Aorta (tissue), 5 donors: Measurements from ENCODE around the gene AGO1. TPM values are rescaled to one million over a fixed set of nuclear protein-coding genes. Genes with fewer than 3 reads are reported as not detected.

Experiments
- ATAC-seq: fragments of 200-7000 bp; cut with Tn5 transposase; one replicate; pipeline ENCODE4 v1.9.1; 2022; ENCODE audit warnings: moderate library complexity; ENCODE audit not compliant: low FRiP score
- DNase-seq, 2 donors: peaks; one replicate each; pipeline ENCODE4 v3.0.0-alpha.2; 2020
- H3K27ac ChIP-seq, 2 donors: one replicate each; pipeline ENCODE4 v1.5.1; 2013; ENCODE audit warnings: low read length in 2 of 2, mild to moderate bottlenecking in 2 of 2, moderate library complexity in 2 of 2, control low read depth in 1 of 2, inconsistent platforms in 1 of 2, low read depth in 1 of 2
- H3K27me3 ChIP-seq, 2 donors: one replicate each; pipeline ENCODE4 v1.6.1; 2013; ENCODE audit warnings: control low read depth in 1 of 2, low read length in 1 of 2, mild to moderate bottlenecking in 1 of 2, moderate library complexity in 1 of 2; ENCODE audit not compliant: insufficient read depth in 2 of 2, control insufficient read depth in 1 of 2
- H3K36me3 ChIP-seq, 2 donors: one replicate each; pipeline ENCODE4 v1.6.1; 2013; ENCODE audit warnings: control low read depth in 1 of 2, low read length in 1 of 2, mild to moderate bottlenecking in 1 of 2; ENCODE audit not compliant: insufficient read depth in 2 of 2, control insufficient read depth in 1 of 2
- H3K4me1 ChIP-seq, 2 donors: one replicate each; pipeline ENCODE4 v1.6.1; 2013; ENCODE audit warnings: low read length in 2 of 2, control low read depth in 1 of 2, mild to moderate bottlenecking in 1 of 2, moderate library complexity in 1 of 2; ENCODE audit not compliant: insufficient read depth in 2 of 2, control insufficient read depth in 1 of 2
- H3K4me3 ChIP-seq, 2 donors: one replicate each; pipeline ENCODE4 v1.5.1; 2013; ENCODE audit warnings: low read length in 2 of 2, control low read depth in 1 of 2, mild to moderate bottlenecking in 1 of 2
- H3K9me3 ChIP-seq: one replicate; pipeline ENCODE4 v1.6.1; 2013; ENCODE audit warnings: mild to moderate bottlenecking, low read length; ENCODE audit not compliant: control insufficient read depth
- WGBS, 2 donors: extraction: QIAGEN DNeasy Blood & Tissue Kit; methylation state at CpG; one replicate each; pipeline ENCODE4 v1.1.7; 2013; 5-methylcytosine and 5-hydroxymethylcytosine counted together
- intact Hi-C, 2 donors: fragments of 100-400 bp; cut with DNase I; formaldehyde crosslinking; loops; one replicate each; pipeline versions ENCODE4 v1.14.2 to v1.15.0; 2022
- long read RNA-seq, 2 donors: library from polyadenylated mRNA; unstranded; transcript quantifications; one replicate each; pipeline ENCODE4 v2.0.0, GENCODE V29; 2020 to 2021
- polyA plus RNA-seq, 2 donors: library from polyadenylated mRNA; stranded (reverse); fragments of 200-250 nt; gene quantifications; one replicate each; pipeline ENCODE4 v1.2.3, GENCODE V29; 2013
- total RNA-seq, 2 donors: library from RNA; stranded (reverse); fragmentation: NEBNext Ultra II Directional; extraction: Animal tissue kit (Norgen Biotek cat#: 25700); gene quantifications; one replicate each; pipeline ENCODE4 v1.2.1, GENCODE V29; 2021
- donor health status: healthy with polysubstance abuse.
- donor health status: Bipolar disorder and iron deficiency.
- donor health status: DM: no; HTN: no; CAD: no.
- donor health status: DM: no; HTN: no; CAD: no.
- donor health status: DM: yes; HTN: yes; CAD: no.

The AGO1 gene
- total RNA-seq (10 to 100 TPM; 27.7 to 33.9 TPM), polyA plus RNA-seq (1 to 10 TPM; 4.3 to 4.4 TPM)
- long read RNA-seq, donor 1, partial matches to known transcripts, result 0 of 13 reads
- long read RNA-seq, donor 1, other reads (novel, unspliced or antisense), result 13 of 13 reads
- long read RNA-seq, donor 2, full-length matches to known transcripts, result 1 of 10 reads
- long read RNA-seq, donor 2, partial matches to known transcripts, result 2 of 10 reads
- long read RNA-seq, donor 2, other reads (novel, unspliced or antisense), result 7 of 10 reads

- Histone ChIP-seq H3K27ac (peak within 1 kb of the TSS in 1 of 2 donors; percentile 55), H3K4me1 (no peaks in the 10 kb centered on the region), H3K4me3 (peak within 1 kb of the TSS; percentile 66 to 85), H3K9me3 (no peaks in the 10 kb centered on the region), H3K36me3 (no peaks in the 10 kb centered on the region), H3K27me3 (no peaks in the 10 kb centered on the region)
- DNase-seq (peak; percentile 96 to 98), ATAC-seq (peak; percentile 97)
- WGBS, 2 donors, result 0 to 1% methylated on average over 53 to 58 of the region's 58 CpGs
- intact Hi-C loops, result no loop called here
These were observed at the start of gene AGO1 for GRCh38 chr1:35882945-35883634. TSS of gene AGO1 (plus strand) at chr1:35883209. CDS start at chr1:35883422, 213 bp downstream.

- DNase-seq, result no peak
- 63 to 68% methylated on average over 2 of the region's 2 CpGs for WGBS, 2 donors
- intact Hi-C loops, result no loop called here
- Histone ChIP-seq H3K4me3 (no peak overlapping the region), H3K9me3 (no peaks in the 10 kb centered on the region), H3K27me3 (no peaks in the 10 kb centered on the region), H3K4me1 (no peaks in the 10 kb centered on the region), H3K36me3 (peaks cover 3 to 8% of the 10 kb centered on the region in 2 donors), H3K27ac (no peak overlapping the region)
- ATAC-seq, result no peak
These were observed 49.6 kb upstream of the AGO1 start for GRCh38 chr1:35833395-35833794.

GRCh38 chr1:35834218-35834617, 48.8 kb upstream of the AGO1 start:
- ATAC-seq, result no peak
- H3K36me3 ChIP-seq, result peaks cover 3 to 8% of the 10 kb centered on the region in 2 donors
- intact Hi-C loops, result no loop called here

GRCh38 chr1:35835398-35835797, 47.6 kb upstream of the AGO1 start:
- no peak for ATAC-seq

More at GRCh38 chr1:35834218-35834617, 48.8 kb upstream of the AGO1 start:
- Histone ChIP-seq H3K27ac (no peak overlapping the region), H3K4me1 (no peaks in the 10 kb centered on the region), H3K9me3 (no peaks in the 10 kb centered on the region), H3K27me3 (no peaks in the 10 kb centered on the region), H3K4me3 (no peak overlapping the region)
- no peak for DNase-seq
- WGBS, 2 donors, result 92 to 94% methylated on average over 2 of the region's 2 CpGs

GRCh38 chr1:35836734-35837133, 46.3 kb upstream of the AGO1 start:
- 99 to 100% methylated on average over 1 of the region's 1 CpG for WGBS, 2 donors
- no peak overlapping the region for H3K27ac ChIP-seq
- intact Hi-C loops, result no loop called here
- DNase-seq (no peak), ATAC-seq (no peak)
- H3K4me1 ChIP-seq, result no peaks in the 10 kb centered on the region
- no peaks in the 10 kb centered on the region for H3K27me3 ChIP-seq
- H3K4me3 ChIP-seq, result no peak overlapping the region
- no peaks in the 10 kb centered on the region for H3K9me3 ChIP-seq
- peaks cover 3 to 11% of the 10 kb centered on the region in 2 donors for H3K36me3 ChIP-seq

More at GRCh38 chr1:35835398-35835797, 47.6 kb upstream of the AGO1 start:
- Histone ChIP-seq H3K9me3 (no peaks in the 10 kb centered on the region), H3K4me3 (no peak overlapping the region), H3K4me1 (no peaks in the 10 kb centered on the region), H3K27me3 (no peaks in the 10 kb centered on the region), H3K27ac (no peak overlapping the region), H3K36me3 (peaks cover 3 to 9% of the 10 kb centered on the region in 2 donors)
- 44 to 54% methylated on average over 2 of the region's 2 CpGs for WGBS, 2 donors
- DNase-seq, result no peak
- intact Hi-C loops, result no loop called here

- Histone ChIP-seq H3K27ac (no peak overlapping the region), H3K4me1 (no peaks in the 10 kb centered on the region), H3K36me3 (peaks cover 3 to 11% of the 10 kb centered on the region in 2 donors), H3K9me3 (no peaks in the 10 kb centered on the region), H3K4me3 (no peak overlapping the region), H3K27me3 (no peaks in the 10 kb centered on the region)
- intact Hi-C loops, result no loop called here
- DNase-seq (no peak), ATAC-seq (no peak)
- WGBS, 2 donors, result 93 to 94% methylated on average over 8 of the region's 8 CpGs
These were observed 44.2 kb upstream of the AGO1 start for GRCh38 chr1:35838693-35839245.

- intact Hi-C loops, result no loop called here
- H3K4me3 ChIP-seq, result no peak overlapping the region
- H3K27ac ChIP-seq, result no peak overlapping the region
- 56 to 62% methylated on average over 1 of the region's 1 CpG for WGBS, 2 donors
- ATAC-seq, result no peak
- no peak for DNase-seq
- H3K36me3 ChIP-seq, result peaks cover 0 to 6% of the 10 kb centered on the region in 2 donors
- no peaks in the 10 kb centered on the region for H3K9me3 ChIP-seq
- no peaks in the 10 kb centered on the region for H3K27me3 ChIP-seq
- peaks cover 0 to 6% of the 10 kb centered on the region in 2 donors for H3K4me1 ChIP-seq
These were observed 38.2 kb upstream of the AGO1 start for GRCh38 chr1:35844826-35845225.

GRCh38 chr1:35845766-35846165, 37.2 kb upstream of the AGO1 start:
- peak overlapping the region in 1 of 2 donors; percentile 8 for H3K27ac ChIP-seq
- H3K4me1 ChIP-seq, result peaks cover 0 to 6% of the 10 kb centered on the region in 2 donors
- H3K9me3 ChIP-seq, result no peaks in the 10 kb centered on the region
- ATAC-seq (no peak), DNase-seq (no peak)
- intact Hi-C loops, result no loop called here
- H3K27me3 ChIP-seq, result no peaks in the 10 kb centered on the region
- H3K36me3 ChIP-seq, result peaks cover 0 to 6% of the 10 kb centered on the region in 2 donors
- 12 to 17% methylated on average over 1 of the region's 1 CpG for WGBS, 2 donors
- no peak overlapping the region for H3K4me3 ChIP-seq
